GM12872 (cell line): Measurements from ENCODE around the gene TSPAN16.

Source experiments
- TF ChIP-seq, protein P1 (sequence below): IDR thresholded peaks from 3 replicates; pipeline ENCODE4 v1.5.1; 2011; ENCODE audit warnings: low read depth, mild to moderate bottlenecking, low read length, moderate library complexity; ENCODE audit not compliant: insufficient read depth

Gene TSPAN16

DNA sequence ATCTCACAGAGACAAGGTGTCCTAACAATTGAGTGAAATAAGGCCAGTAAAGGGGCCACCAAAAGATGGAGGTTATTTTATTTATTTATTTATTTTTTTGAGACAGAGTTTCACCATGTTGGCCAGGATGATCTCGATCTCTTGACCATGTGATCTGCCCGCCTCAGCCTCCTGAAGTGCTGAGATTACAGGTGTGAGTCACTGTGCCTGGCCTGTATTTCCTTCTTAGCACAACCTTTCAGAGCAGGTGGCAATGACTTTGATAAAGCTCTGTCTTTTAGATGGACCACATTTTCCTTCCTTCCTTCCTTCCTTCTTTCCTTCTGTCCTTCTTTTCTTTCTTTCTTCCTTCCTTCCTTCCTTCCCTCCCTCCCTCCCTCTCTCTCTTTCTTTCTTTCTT is 22.7 kb upstream of the TSPAN16 start:
- TF ChIP-seq, protein P1, sequence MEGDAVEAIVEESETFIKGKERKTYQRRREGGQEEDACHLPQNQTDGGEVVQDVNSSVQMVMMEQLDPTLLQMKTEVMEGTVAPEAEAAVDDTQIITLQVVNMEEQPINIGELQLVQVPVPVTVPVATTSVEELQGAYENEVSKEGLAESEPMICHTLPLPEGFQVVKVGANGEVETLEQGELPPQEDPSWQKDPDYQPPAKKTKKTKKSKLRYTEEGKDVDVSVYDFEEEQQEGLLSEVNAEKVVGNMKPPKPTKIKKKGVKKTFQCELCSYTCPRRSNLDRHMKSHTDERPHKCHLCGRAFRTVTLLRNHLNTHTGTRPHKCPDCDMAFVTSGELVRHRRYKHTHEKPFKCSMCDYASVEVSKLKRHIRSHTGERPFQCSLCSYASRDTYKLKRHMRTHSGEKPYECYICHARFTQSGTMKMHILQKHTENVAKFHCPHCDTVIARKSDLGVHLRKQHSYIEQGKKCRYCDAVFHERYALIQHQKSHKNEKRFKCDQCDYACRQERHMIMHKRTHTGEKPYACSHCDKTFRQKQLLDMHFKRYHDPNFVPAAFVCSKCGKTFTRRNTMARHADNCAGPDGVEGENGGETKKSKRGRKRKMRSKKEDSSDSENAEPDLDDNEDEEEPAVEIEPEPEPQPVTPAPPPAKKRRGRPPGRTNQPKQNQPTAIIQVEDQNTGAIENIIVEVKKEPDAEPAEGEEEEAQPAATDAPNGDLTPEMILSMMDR = no peak

- TF ChIP-seq, protein P1 = no peak
Measured at GRCh38 chr19:11273989-11274388, 22.0 kb upstream of the TSPAN16 start.

DNA sequence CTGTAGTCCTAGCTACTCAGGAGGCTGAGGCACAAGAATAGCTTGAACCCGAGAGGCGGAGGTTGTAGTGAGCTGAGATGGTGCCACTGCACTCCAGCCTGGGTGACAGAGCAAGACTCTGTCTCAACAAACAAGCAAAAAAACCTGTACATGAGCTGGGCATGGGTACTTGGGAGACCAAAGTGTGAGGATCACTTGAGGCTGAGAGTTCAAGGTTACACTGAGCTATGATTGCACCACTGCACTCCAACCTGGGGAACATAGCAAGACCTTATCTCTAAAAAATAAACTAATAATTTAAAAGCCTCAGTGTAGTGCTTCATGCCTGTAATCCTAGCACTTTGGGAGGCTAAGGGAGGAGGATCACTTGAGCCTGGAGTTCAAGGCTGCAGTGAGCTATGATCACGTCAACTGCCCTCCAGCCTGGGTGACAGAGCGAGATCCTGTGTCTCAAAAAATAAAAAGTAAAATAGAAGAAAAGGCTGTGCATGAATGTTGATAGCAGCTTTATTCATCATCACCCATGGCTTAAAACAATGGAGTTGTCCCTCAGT is 21.4 kb upstream of the TSPAN16 start:
- TF ChIP-seq, protein P1 = no peak

DNA sequence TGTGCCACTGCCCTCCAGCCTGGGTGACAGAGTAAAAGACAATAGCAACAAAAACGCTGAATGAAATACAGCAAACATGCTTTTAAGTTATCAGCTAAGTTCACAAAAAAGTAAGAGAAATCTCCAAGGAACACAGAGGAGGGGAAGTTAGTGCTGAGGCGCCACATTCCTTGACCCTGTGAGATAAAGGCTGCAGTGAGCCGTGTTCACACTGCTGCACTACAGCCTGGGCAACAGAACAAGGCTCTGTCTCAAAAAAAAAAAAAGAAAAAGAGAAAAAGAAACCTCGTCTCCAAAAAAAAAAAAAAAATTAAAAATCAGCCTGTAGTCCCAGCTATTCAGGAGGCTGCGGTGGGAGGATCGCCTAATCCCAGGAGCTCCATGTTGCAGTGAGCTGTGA is 17.3 kb upstream of the TSPAN16 start:
- TF ChIP-seq, protein P1 = no peak

DNA sequence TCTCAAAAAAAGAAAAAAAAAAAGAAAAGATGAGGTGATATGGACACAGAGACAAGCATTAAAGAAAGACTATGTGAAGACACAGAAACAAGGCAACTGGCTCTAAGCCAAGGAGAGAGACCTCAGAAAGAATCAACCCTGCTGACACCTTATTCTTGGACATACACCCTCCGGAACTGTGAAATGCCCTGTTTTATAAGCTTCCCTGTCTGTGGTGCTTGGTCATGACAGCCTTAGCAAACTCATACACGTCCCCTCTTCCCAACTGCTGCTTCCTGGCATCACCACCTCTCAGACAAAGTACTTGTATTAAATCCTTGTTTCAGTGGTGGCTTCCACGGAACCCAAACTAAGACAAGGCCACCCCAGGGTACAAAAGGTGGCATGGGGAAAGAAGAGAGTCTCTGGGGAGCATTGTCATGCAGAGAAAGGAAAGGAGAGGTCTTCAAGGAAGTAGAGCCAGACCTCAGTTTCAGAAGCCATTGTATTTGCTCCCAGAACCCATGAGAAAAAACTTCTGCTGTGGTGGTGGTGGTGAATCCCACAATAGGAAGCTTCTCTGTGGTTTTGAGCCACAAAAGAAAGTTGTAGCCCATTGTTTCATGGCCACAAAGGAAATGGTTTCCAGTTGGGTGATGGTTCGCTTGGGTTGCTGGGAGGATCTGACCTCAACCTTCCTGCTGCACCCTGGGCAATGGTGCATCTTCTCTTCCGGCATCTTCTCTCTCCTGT is 16.3 kb upstream of the TSPAN16 start:
- TF ChIP-seq, protein P1 = no peak

- TF ChIP-seq, protein P1 = no peak
Measured at GRCh38 chr19:11281356-11282049, 14.5 kb upstream of the TSPAN16 start.

GRCh38 chr19:11284515-11284914 is 11.4 kb upstream of the TSPAN16 start:
- TF ChIP-seq, protein P1 = no peak
